A549 (cell line): Measurements from ENCODE around the gene NKAIN4. TPM values are rescaled to one million over a fixed set of nuclear protein-coding genes. Genes with fewer than 3 reads are reported as not detected.
"Not testable (repeated sequence)": the region's sequence is repeated elsewhere in the genome, so short reads cannot be mapped to it uniquely, and the experiment has no call there.

ENCODE experiments used
- ATAC-seq, 2 experiments: fragments of 200-7000 bp in 1 of 2; fragments of >200 bp in 1 of 2; cut with Nextera tagmentation in 1 of 2; cut with Tn5 transposase in 1 of 2; 3 replicates each; pipeline versions ENCODE4 v1.8.0 to v1.9.1; 2018 to 2020; ENCODE audit warnings: mild to moderate bottlenecking in 1 of 2, moderate library complexity in 1 of 2
- CTCF ChIA-PET: fragments of 300-600 bp; sonication (Branson Sonifier 250); formaldehyde crosslinking; extraction: SDS; loops from one replicate; lab custom pipeline; 2021; ENCODE audit warnings: antibody characterized with exemption, inconsistent platforms; lab: Yijun Ruan, JAX
- POLR2A ChIA-PET: fragments of 350-600 bp; formaldehyde crosslinking; extraction: SDS; loops from one replicate; lab custom pipeline; 2021; ENCODE audit warnings: antibody characterized with exemption, inconsistent platforms; lab: Yijun Ruan, JAX
- DNase-seq, 2 experiments: peaks; one replicate each; pipeline versions ENCODE4 v3.0.0 to v3.0.0-alpha.2; 2011 to 2016; ENCODE audit warnings: low read depth in 1 of 2, low spot score in 1 of 2
- FAIRE-seq: peaks from 2 replicates; lab custom pipeline; 2011; peaks lifted over from hg19 to GRCh38; lab: Jason Lieb, UNC
- H3K27ac ChIP-seq, 2 experiments: fragments of >200 bp; sonication (Bioruptor Twin); formaldehyde crosslinking; 3 replicates each; pipeline ENCODE4 v1.5.1; 2016 to 2017
- H3K4me1 ChIP-seq: fragments of >200 bp; sonication (Bioruptor Twin); formaldehyde crosslinking; 3 replicates; pipeline ENCODE4 v1.6.1; 2016
- H3K4me2 ChIP-seq: fragments of >200 bp; sonication (Bioruptor Twin); formaldehyde crosslinking; 3 replicates; pipeline ENCODE4 v1.6.1; 2016
- H3K4me3 ChIP-seq: fragments of >200 bp; sonication (Bioruptor Twin); formaldehyde crosslinking; 3 replicates; pipeline ENCODE4 v1.5.1; 2016
- H3K9me3 ChIP-seq: fragments of >200 bp; sonication (Bioruptor Twin); formaldehyde crosslinking; 3 replicates; pipeline ENCODE4 v1.6.1; 2016
- CBX2 ChIP-seq: fragments of 200-600 bp; sonication (generic); IDR thresholded peaks from 2 replicates; pipeline ENCODE4 v1.6.1; 2016; ENCODE audit warnings: low read depth, mild to moderate bottlenecking, borderline replicate concordance
- CEBPB ChIP-seq, 2 experiments: fragments of >200 bp in 1 of 2; sonication (Bioruptor Twin) in 1 of 2; formaldehyde crosslinking in 1 of 2; IDR thresholded peaks; 2 replicates each; pipeline ENCODE4 v1.6.1; 2012 to 2016
- GATA3 ChIP-seq: IDR thresholded peaks from 2 replicates; pipeline ENCODE4 v1.6.1; 2012; ENCODE audit warnings: borderline replicate concordance
- HDAC2 ChIP-seq: fragments of 200-600 bp; sonication (generic); IDR thresholded peaks from 2 replicates; pipeline ENCODE4 v1.6.1; 2016
- HES2 ChIP-seq: fragments of >200 bp; sonication (Bioruptor Twin); formaldehyde crosslinking; IDR thresholded peaks from 2 replicates; pipeline ENCODE4 v1.6.1; 2016
- HOXB13 ChIP-seq: fragments of 250-450 bp; sonication (Bioruptor Pico); IDR thresholded peaks from 2 replicates; pipeline ENCODE4 v1.5.0; 2020; ENCODE audit warnings: low read depth, mild to moderate bottlenecking, moderate library complexity
- JUN ChIP-seq, 2 experiments: fragments of >200 bp; sonication (Bioruptor Twin); formaldehyde crosslinking; IDR thresholded peaks; 2 replicates in 1 of 2; 3 replicates in 1 of 2; pipeline ENCODE4 v1.6.1; 2016 to 2017
- MAFK ChIP-seq: fragments of 450-650 bp; IDR thresholded peaks from 2 replicates; pipeline ENCODE4 v1.6.1; 2014; ENCODE audit not compliant: partially characterized antibody
- NFE2L2 ChIP-seq: fragments of 150-350 bp; conservative IDR thresholded peaks from 2 replicates; pipeline ENCODE4 v1.6.1; 2014; ENCODE audit warnings: low read length
- RAD21 ChIP-seq, 2 experiments: fragments of >200 bp in 1 of 2; sonication (Bioruptor Twin) in 1 of 2; formaldehyde crosslinking in 1 of 2; IDR thresholded peaks in 1 of 2; conservative IDR thresholded peaks in 1 of 2; 2 replicates in 1 of 2; 3 replicates in 1 of 2; pipeline ENCODE4 v1.6.1; 2012 to 2018; ENCODE audit warnings: inconsistent platforms in 1 of 2
- RFX5 ChIP-seq: fragments of 450-650 bp; IDR thresholded peaks from 2 replicates; pipeline ENCODE4 v1.7.1; 2014; ENCODE audit warnings: antibody characterized with exemption, mild to moderate bottlenecking, moderate library complexity
- SMC3 ChIP-seq: fragments of >200 bp; sonication (Bioruptor Twin); formaldehyde crosslinking; IDR thresholded peaks from 3 replicates; pipeline ENCODE4 v1.6.1; 2018; ENCODE audit warnings: inconsistent platforms
- WGBS: methylation state at CpG from one replicate; pipeline ENCODE4 v1.1.6; 2017; ENCODE audit errors: missing lambda C conversion rate; 5-methylcytosine and 5-hydroxymethylcytosine counted together
- polyA plus RNA-seq, 4 experiments: library from polyadenylated mRNA; depleted of rRNA in 3 of 4; stranded (reverse); fragments of >200 nt; fragmentation: RNase III in 1 of 4; extraction: RNeasy Plus Mini Kit Qiagen cat#74134 plus additional on column Dnase treatment in 1 of 4; gene quantifications; 2 replicates in 3 of 4; 3 replicates in 1 of 4; pipeline ENCODE4 v1.2.3, GENCODE V29; 2011 to 2017
- TF ChIP-seq, protein P1 (sequence below): IDR thresholded peaks from 2 replicates; pipeline ENCODE4 v1.6.1; 2012
- TF ChIP-seq, protein P2 (sequence below): fragments of >200 bp; sonication (Bioruptor Twin); formaldehyde crosslinking; IDR thresholded peaks from 3 replicates; pipeline ENCODE4 v1.5.1; 2016

NKAIN4 gene
- polyA plus RNA-seq, 2 of the 4 experiments (the other 2 are of a cell fraction), result 5.8 to 9.7 TPM

DNA sequence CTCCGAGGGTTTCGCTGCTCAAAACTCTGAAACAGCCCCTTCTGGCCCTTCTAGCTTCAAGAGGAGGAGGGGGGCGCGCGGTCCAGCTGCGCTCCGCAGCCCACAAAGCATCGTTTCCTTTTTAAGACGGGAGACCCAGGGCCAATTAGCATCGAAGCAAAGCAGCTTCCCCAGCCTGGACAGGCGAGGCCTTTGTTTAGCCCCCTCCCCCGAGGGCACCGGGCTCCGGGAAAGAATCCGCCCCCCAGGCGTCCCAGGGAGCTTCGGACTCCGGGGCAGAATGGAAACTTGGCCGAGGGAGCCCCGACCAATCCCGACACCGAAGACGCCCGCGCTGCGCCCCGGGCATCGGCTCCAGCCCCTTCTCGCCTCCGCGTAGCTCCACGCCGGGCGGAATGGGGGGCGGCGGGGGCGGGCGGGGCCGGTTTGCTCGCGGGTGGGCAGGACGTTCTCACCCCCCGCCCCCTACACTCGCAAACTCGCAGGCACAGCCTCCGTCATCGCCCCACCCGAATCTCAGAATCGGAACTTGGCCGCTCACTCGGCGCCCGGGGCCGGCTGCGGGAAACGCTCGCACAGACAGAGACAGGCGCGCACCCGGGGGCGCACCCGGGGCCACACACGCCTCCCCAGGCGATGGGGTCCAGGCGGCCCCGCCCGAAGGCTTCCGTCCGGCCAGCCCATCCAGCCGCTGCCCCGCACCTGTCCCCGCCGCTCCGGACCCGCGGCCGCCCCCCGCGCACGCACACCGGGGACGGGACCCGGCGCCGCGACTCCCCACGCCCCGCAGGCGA is 628 bp downstream of the NKAIN4 start:
- H3K4me2 ChIP-seq, result peak overlapping the region; percentile 90
- FAIRE-seq, result no peak
- peaks cover 54% of the 10 kb centered on the region for H3K4me1 ChIP-seq
- ChIA-PET CTCF (interaction anchor here (1.5 to 6.9 kb wide), 4 partner anchors 18 to 35 kb away, joined by 8 to 154 read pairs (median 34); partner anchors contain the start of gene BIRC7), POLR2A (interaction anchor here (1.1 kb wide), 1 partner anchor 30 kb away, joined by 5 read pairs; no protein-coding TSS in a partner anchor)
- TF ChIP-seq CBX2, result no peak
- no peak for TF ChIP-seq HOXB13
- TF ChIP-seq JUN (IDR thresholded peaks at IDR 0.05), result peak in 1 of 2 experiments; percentile 24; a peak in 1 of 5 replicates
- TF ChIP-seq, protein P1, sequence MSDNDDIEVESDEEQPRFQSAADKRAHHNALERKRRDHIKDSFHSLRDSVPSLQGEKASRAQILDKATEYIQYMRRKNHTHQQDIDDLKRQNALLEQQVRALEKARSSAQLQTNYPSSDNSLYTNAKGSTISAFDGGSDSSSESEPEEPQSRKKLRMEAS, result no peak
- no peak for TF ChIP-seq NFE2L2
- TF ChIP-seq HES2, result no peak
- peak in 1 of 2 experiments; percentile 45 for DNase-seq
- ATAC-seq, result peak; percentile 7 to 41; a peak in 3 of 6 replicates
- no peaks in the 10 kb centered on the region for H3K9me3 ChIP-seq
- peak overlapping the region; percentile 67 to 94 for H3K27ac ChIP-seq
- peak overlapping the region; percentile 50 for H3K4me3 ChIP-seq
- 19% methylated on average over 47 of the region's 89 CpGs for WGBS

- Histone ChIP-seq H3K27ac (peak overlapping the region; percentile 67 to 94; a peak in 5 of 6 replicates), H3K9me3 (no peaks in the 10 kb centered on the region), H3K4me1 (peaks cover 56% of the 10 kb centered on the region), H3K4me3 (peak overlapping the region; percentile 50)
- 83% methylated on average over 9 of the region's 16 CpGs for WGBS
- ChIA-PET POLR2A (interaction anchor here (1.1 kb wide), 1 partner anchor 29 kb away, joined by 5 read pairs; no protein-coding TSS in a partner anchor), CTCF (interaction anchor here (1.3 to 6.9 kb wide), 5 partner anchors 17 to 35 kb away, joined by 3 to 154 read pairs (median 9); partner anchors contain the start of gene BIRC7)
- FAIRE-seq (no peak), ATAC-seq (no peak), DNase-seq (no peak)
- no peak for TF ChIP-seq CEBPB (IDR thresholded peaks at IDR 0.05)
- TF ChIP-seq GATA3, result no peak
- TF ChIP-seq RFX5, result no peak
- TF ChIP-seq, all 56 proteins: peak for 0
- peak overlapping the region; percentile 90 for H3K4me2 ChIP-seq
These were observed 1.2 kb downstream of the NKAIN4 start for GRCh38 chr20:63253065-63253437.

- DNase-seq (no peak), ATAC-seq (no peak), FAIRE-seq (no peak)
- WGBS, result 75% methylated on average over 7 of the region's 8 CpGs
- Histone ChIP-seq H3K27ac (peak overlapping the region; percentile 33 to 94; a peak in 5 of 6 replicates), H3K4me1 (peaks cover 59% of the 10 kb centered on the region), H3K4me3 (no peak overlapping the region)
- CTCF ChIA-PET, result interaction anchor here (1.1 to 6.9 kb wide), 9 partner anchors 8 to 77 kb away, joined by 3 to 154 read pairs (median 5); partner anchors contain the start of gene BIRC7
- TF ChIP-seq MAFK, result no peak
- TF ChIP-seq HDAC2, result no peak
- TF ChIP-seq, all 56 proteins: peak for 0
- Histone ChIP-seq H3K4me2 (no peak overlapping the region), H3K9me3 (no peaks in the 10 kb centered on the region)
- POLR2A ChIA-PET, result interaction anchor here (1.1 kb wide), 1 partner anchor 28 kb away, joined by 5 read pairs; no protein-coding TSS in a partner anchor
These were observed 2.0 kb downstream of the NKAIN4 start for GRCh38 chr20:63252284-63252711.

DNA sequence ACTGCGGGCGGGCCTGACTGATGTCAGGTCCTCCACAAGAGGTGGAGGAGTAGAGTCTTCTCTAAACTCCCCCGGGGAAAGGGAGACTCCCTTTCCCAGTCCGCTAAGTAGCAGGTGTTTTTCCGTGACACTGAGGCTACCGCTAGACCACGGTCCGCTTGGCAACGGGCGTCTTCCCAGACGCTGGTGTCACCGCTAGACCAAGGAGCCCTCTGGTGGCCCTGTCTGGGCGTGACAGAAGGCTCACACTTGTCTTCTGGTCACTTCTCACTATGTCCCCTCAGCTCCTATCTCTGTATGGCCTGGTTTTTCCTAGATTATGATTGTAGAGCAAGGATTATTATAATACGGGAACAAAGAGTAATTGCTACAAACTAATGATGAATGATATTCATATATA is 2.9 kb downstream of the NKAIN4 start:
- H3K4me2 ChIP-seq, POLR2A ChIA-PET, FAIRE-seq, H3K4me3 ChIP-seq, H3K9me3 ChIP-seq, ATAC-seq: not testable (repeated sequence)
- 27% methylated on average over 14 of the region's 14 CpGs for WGBS
- CTCF ChIA-PET, result interaction anchor here (1.1 to 6.9 kb wide), 7 partner anchors 9 to 76 kb away, joined by 4 to 154 read pairs (median 5); partner anchors contain the start of gene BIRC7
- DNase-seq, result peak in 1 of 2 experiments; percentile 51
- TF ChIP-seq SMC3 (peak; percentile 70), RAD21 (conservative IDR thresholded peaks at IDR 0.05 in 1 of 2, IDR thresholded peaks at IDR 0.05 in 1 of 2) (peak; percentile 54 to 58)
- TF ChIP-seq, protein P2, sequence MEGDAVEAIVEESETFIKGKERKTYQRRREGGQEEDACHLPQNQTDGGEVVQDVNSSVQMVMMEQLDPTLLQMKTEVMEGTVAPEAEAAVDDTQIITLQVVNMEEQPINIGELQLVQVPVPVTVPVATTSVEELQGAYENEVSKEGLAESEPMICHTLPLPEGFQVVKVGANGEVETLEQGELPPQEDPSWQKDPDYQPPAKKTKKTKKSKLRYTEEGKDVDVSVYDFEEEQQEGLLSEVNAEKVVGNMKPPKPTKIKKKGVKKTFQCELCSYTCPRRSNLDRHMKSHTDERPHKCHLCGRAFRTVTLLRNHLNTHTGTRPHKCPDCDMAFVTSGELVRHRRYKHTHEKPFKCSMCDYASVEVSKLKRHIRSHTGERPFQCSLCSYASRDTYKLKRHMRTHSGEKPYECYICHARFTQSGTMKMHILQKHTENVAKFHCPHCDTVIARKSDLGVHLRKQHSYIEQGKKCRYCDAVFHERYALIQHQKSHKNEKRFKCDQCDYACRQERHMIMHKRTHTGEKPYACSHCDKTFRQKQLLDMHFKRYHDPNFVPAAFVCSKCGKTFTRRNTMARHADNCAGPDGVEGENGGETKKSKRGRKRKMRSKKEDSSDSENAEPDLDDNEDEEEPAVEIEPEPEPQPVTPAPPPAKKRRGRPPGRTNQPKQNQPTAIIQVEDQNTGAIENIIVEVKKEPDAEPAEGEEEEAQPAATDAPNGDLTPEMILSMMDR, result peak; percentile 42
- peak overlapping the region; percentile 33 to 94; a peak in 4 of 6 replicates for H3K27ac ChIP-seq
- H3K4me1 ChIP-seq, result peaks cover 59% of the 10 kb centered on the region
